ENCODE data around the gene KRT3.

The KRT3 gene

DNA sequence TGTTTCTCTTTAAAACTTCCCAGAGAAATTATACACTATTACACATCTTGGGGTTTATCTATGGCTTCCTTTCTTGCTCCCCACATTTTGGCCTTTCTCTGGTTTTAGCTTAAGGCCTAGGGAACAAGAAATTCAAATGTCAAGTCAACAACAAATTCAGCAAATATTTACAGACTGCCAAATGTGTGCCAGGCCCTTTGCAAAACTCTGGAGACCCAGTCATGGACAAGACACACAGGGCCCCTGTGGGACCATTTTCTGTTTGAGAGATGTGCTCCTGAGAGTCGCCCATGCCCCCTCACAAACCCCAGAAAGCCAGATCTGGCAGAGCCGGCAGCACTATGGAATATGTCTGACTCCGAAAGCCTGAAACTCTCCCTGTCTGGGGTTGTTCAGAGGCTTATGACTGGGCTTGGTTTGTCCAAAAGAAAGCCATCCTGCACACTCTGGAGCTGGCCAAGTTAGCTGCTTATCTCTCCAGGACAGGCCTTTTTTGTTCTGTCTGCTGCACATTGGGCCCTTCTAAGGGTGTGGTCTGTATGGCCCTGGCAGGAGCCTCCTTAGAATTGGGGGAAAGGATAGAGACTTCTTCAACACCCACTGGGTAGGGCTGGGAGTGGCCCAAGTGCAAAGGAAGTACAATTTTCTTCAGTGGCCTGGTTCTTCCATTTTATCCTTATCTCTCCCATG, 1.1 kb upstream of the KRT3 start:
- TF ChIP-seq, protein P1, sequence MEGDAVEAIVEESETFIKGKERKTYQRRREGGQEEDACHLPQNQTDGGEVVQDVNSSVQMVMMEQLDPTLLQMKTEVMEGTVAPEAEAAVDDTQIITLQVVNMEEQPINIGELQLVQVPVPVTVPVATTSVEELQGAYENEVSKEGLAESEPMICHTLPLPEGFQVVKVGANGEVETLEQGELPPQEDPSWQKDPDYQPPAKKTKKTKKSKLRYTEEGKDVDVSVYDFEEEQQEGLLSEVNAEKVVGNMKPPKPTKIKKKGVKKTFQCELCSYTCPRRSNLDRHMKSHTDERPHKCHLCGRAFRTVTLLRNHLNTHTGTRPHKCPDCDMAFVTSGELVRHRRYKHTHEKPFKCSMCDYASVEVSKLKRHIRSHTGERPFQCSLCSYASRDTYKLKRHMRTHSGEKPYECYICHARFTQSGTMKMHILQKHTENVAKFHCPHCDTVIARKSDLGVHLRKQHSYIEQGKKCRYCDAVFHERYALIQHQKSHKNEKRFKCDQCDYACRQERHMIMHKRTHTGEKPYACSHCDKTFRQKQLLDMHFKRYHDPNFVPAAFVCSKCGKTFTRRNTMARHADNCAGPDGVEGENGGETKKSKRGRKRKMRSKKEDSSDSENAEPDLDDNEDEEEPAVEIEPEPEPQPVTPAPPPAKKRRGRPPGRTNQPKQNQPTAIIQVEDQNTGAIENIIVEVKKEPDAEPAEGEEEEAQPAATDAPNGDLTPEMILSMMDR (IDR thresholded peaks at IDR 0.05), result no peak

DNA sequence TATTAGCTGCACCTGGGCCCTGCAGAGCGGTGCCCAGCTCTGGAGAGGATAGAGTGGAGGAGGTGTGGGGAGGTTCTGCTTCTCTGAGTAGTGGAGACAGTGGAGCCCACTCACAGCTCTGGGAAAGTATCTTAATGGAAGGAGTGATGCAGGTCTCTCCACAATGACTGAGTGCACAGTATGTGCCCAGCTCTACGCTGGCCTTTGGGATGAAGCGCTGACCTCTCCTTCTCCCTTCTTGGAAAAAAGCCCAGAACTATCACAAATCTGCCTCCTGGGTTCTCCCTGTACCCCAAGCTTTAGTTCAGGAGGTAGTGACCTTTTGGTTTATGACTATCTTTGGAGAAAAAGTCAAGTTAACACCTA, 495 bp upstream of the KRT3 start:
- TF ChIP-seq, protein P1 (IDR thresholded peaks at IDR 0.05), result no peak

DNA sequence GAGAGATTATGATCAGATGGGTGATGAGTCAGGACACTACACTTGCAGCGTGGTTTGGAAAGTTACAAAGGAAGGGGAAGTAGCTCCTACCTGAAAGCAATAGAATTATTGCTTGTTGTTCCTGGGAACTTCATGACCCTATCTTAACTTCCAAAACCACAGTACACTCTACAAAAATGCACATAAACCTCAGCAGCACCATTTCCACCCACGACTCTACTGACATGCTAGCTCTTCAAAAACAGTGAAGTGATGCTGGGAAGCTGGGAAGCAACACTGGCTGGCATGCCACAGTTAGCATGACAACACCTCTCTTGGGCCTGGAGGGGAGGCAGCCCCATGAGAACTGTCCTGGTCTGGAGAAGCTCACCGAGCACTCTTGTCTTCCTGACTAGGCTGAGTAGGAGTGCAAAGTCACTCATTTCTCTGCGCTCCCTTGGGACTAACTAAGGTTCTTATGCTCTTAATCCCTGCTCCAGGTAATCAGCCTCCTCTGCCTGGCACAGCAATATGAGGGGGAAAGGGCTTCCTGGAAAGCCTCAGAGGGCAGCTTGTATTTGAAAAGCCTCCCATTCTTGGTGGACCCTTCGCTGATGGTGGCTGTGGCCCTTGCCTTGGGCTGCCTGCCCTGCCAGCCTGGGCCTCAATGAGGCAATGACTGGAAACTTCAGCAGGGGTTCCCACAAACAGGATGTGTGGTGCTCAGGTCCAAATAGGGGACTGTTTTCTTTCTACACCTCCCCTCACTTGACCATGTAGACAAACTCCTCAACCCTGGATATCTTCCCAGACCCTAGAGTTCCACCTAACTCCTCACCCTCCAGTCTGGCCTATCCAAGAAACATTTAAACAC, 1.2 kb downstream of the KRT3 start:
- TF ChIP-seq, protein P1 (IDR thresholded peaks at IDR 0.05), result no peak

DNA sequence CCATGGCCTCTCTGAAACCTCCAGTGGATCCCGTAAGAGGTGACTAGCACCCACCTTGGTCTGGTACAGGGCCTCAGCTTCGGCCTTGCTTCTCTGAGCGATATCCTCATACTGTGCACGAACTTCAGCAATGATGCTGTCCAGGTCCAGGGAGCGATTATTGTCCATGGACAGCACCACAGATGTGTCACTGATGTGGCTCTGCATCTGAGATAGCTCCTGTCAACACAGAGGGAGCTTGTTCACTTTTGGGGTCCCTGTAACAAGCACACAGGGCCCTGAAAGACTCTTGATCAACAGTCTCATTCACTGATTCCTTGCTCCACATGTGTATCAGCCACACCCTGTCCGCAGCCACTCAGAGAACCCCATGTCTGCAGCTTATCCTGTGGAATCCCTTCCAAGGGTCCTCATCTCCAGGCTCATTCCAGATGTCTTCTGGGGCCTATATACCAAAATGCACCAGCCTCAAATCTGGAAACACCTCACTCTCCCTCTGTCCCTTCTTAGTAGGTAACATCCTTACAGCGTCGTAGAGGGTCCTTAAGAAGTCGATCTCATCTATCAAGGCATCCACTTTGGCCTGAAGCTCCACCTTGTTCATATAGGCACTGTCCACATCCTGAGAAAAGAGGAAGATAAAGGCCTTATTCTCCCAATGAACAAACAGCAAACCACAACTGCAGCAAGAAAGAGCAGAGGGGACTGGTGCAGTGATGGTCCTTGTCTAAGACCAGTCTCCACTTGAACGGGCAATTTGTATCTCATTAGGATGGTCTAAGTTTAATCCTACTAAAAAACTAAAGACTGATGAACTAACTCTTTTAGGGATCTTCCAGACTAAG, 3.5 kb downstream of the KRT3 start:
- TF ChIP-seq, protein P1 (IDR thresholded peaks at IDR 0.05), result no peak

DNA sequence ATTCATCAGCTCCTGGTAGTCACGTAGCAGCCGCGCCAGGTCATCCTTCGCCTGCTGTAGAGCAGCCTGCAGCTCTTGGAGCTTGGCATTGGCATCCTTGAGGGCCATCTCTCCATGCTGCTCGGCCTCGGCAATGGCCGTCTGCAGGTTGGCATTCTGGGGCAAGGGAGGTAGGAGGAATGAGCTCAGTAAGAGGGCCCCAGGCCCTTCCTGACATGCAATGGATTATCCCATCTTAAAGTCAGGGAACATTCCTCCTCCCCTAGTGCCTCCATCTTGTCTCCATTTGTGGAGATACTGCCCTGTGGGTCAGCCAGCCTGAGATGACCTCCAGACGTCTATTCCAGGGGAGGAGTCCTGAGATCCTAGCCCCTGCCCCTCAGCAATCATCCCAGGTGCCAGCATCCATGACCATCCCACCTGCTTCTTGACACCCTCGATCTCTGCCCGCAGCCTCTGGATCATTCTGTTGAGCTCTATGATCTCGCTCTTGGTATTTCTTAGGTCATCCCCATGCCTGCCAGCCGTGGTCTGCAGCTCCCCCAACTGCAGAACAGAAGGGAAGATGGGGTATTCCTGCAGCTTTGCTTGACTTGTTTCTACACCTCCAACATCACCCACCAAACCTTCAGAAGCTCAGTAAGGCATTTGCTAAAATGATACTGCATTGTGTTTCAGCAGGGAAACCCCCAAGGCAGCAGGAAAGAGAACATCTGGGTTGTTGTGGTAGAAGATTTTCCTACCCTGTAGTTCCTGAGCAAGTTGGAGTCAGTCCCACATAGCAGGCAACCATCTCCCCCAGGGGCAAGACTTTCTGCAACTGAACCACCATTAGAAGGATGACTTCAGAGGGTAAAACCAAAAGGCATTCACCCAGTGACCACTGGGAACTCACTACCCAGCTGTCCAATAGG, 4.4 kb downstream of the KRT3 start:
- TF ChIP-seq, protein P1 (IDR thresholded peaks at IDR 0.05), result no peak

DNA sequence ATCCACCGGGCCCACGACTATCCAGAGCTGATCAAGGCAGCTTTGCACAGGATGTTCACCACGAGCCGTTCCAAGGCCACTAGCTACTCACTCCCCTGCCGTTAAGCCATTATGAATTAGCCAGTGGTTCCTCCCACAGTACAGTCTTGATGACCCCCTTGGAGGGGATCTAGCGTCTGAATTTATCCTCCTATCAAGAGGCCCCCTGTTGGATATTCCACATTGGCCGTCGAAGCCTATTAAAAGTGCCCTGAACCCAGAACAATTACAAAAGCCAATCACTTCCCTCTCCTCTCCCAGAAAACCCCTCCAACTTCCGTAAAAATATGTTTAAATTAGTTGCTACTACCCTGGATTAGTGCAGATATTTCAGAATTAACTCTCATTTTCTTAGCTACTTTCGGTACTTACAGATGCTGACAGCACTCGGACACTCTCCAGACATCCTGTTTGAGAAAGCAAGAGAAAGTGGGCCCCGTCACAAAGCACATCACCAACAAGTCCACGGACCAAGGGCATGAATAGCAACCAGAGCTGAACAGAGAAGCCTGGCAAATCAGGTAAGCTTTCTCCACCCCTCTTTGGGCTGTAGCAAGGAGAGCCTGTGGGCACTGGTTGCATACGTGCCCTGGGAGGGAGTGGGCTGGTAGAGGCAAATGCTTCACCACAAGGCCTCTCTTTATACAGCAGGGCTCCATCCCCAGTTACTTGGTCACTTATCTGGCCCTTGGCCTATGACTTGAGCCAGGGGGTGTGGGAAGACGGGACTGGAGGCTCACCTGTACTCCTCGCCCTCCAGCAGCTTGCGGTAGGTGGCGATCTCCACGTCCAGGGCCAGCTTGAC, 5.3 kb downstream of the KRT3 start:
- TF ChIP-seq, protein P1 (IDR thresholded peaks at IDR 0.05), result no peak

Data from LNCAP (cell line).